Memory B cell (primary cell): Measurements from ENCODE around the gene EFNA5.

Experiments
- ATAC-seq: fragments of 150-1000 bp; cut with Tn5 transposase; 2 replicates; pipeline ENCODE4 v1.10.0; 2021; ENCODE audit warnings: low read depth, mild to moderate bottlenecking, moderate library complexity
- DNase-seq, 2 donors: peaks; one replicate each; pipeline ENCODE4 v3.0.0; 2022; ENCODE audit warnings: low spot score in 2 of 2
- H3K27ac Mint-ChIP-seq: one replicate; pipeline ENCODE4 v1.8.0; 2022; ENCODE audit warnings: mild to moderate bottlenecking, moderate library complexity, mixed read lengths
- H3K27me3 Mint-ChIP-seq: one replicate; pipeline ENCODE4 v1.8.0; 2022; ENCODE audit warnings: mixed read lengths
- H3K36me3 Mint-ChIP-seq: one replicate; pipeline ENCODE4 v1.8.0; 2022; ENCODE audit warnings: mild to moderate bottlenecking, mixed read lengths
- H3K4me1 Mint-ChIP-seq: one replicate; pipeline ENCODE4 v1.8.0; 2022; ENCODE audit warnings: mixed read lengths
- H3K4me3 Mint-ChIP-seq: one replicate; pipeline ENCODE4 v1.8.0; 2022; ENCODE audit warnings: mild to moderate bottlenecking, moderate library complexity, mixed read lengths
- H3K9me3 Mint-ChIP-seq: one replicate; pipeline ENCODE4 v1.8.0; 2022; ENCODE audit warnings: mixed read lengths

The EFNA5 gene

GRCh38 chr5:107519900-107520354, 150.8 kb downstream of the EFNA5 start:
- ATAC-seq = no peak

GRCh38 chr5:107518616-107519015, 152.1 kb downstream of the EFNA5 start:
- Mint-ChIP-seq H3K4me3 (no peak overlapping the region), H3K27me3 (no peaks in the 10 kb centered on the region), H3K9me3 (no peaks in the 10 kb centered on the region), H3K27ac (no peak overlapping the region), H3K4me1 (peaks cover 1% of the 10 kb centered on the region), H3K36me3 (no peaks in the 10 kb centered on the region)
- ATAC-seq (no peak), DNase-seq (no peak)

More at GRCh38 chr5:107519900-107520354, 150.8 kb downstream of the EFNA5 start:
- Mint-ChIP-seq H3K9me3 (no peaks in the 10 kb centered on the region), H3K27ac (no peak overlapping the region), H3K4me3 (no peak overlapping the region), H3K4me1 (no peaks in the 10 kb centered on the region), H3K36me3 (no peaks in the 10 kb centered on the region), H3K27me3 (no peaks in the 10 kb centered on the region)
- no peak for DNase-seq

- Mint-ChIP-seq H3K27ac (no peak overlapping the region), H3K27me3 (no peaks in the 10 kb centered on the region), H3K4me3 (no peak overlapping the region), H3K36me3 (no peaks in the 10 kb centered on the region), H3K4me1 (peaks cover 2% of the 10 kb centered on the region), H3K9me3 (no peaks in the 10 kb centered on the region)
- DNase-seq = no peak
- ATAC-seq = no peak
Observed at GRCh38 chr5:107518190-107518589, 152.5 kb downstream of the EFNA5 start.

- H3K4me3 Mint-ChIP-seq = no peak overlapping the region
- H3K27ac Mint-ChIP-seq = no peak overlapping the region
- H3K27me3 Mint-ChIP-seq = no peaks in the 10 kb centered on the region
- DNase-seq = no peak
- H3K4me1 Mint-ChIP-seq = peaks cover 2% of the 10 kb centered on the region
- H3K9me3 Mint-ChIP-seq = no peaks in the 10 kb centered on the region
- no peaks in the 10 kb centered on the region for H3K36me3 Mint-ChIP-seq
- no peak for ATAC-seq
Observed at GRCh38 chr5:107517185-107518033, 153.3 kb downstream of the EFNA5 start.

GRCh38 chr5:107516452-107517184, 154.1 kb downstream of the EFNA5 start:
- no peak overlapping the region for H3K4me3 Mint-ChIP-seq
- H3K9me3 Mint-ChIP-seq = no peaks in the 10 kb centered on the region
- no peak overlapping the region for H3K27ac Mint-ChIP-seq
- no peak for DNase-seq
- ATAC-seq = no peak
- no peaks in the 10 kb centered on the region for H3K27me3 Mint-ChIP-seq
- H3K36me3 Mint-ChIP-seq = no peaks in the 10 kb centered on the region
- peaks cover 2% of the 10 kb centered on the region for H3K4me1 Mint-ChIP-seq

GRCh38 chr5:107515521-107516080, 155.1 kb downstream of the EFNA5 start:
- Mint-ChIP-seq H3K4me1 (peaks cover 2% of the 10 kb centered on the region), H3K27me3 (no peaks in the 10 kb centered on the region), H3K9me3 (no peaks in the 10 kb centered on the region), H3K27ac (no peak overlapping the region), H3K36me3 (no peaks in the 10 kb centered on the region), H3K4me3 (no peak overlapping the region)
- DNase-seq = no peak
- ATAC-seq = no peak

GRCh38 chr5:107514305-107514704, 156.4 kb downstream of the EFNA5 start:
- Mint-ChIP-seq H3K4me1 (peaks cover 2% of the 10 kb centered on the region), H3K9me3 (no peaks in the 10 kb centered on the region), H3K4me3 (no peak overlapping the region), H3K27ac (no peak overlapping the region), H3K36me3 (no peaks in the 10 kb centered on the region), H3K27me3 (no peaks in the 10 kb centered on the region)
- no peak for DNase-seq
- no peak for ATAC-seq

- H3K27ac Mint-ChIP-seq = no peak overlapping the region
- no peak overlapping the region for H3K4me3 Mint-ChIP-seq
- no peaks in the 10 kb centered on the region for H3K27me3 Mint-ChIP-seq
- no peaks in the 10 kb centered on the region for H3K36me3 Mint-ChIP-seq
- peaks cover 2% of the 10 kb centered on the region for H3K4me1 Mint-ChIP-seq
- ATAC-seq (no peak), DNase-seq (no peak)
- H3K9me3 Mint-ChIP-seq = no peaks in the 10 kb centered on the region
Observed at GRCh38 chr5:107513337-107514085, 157.2 kb downstream of the EFNA5 start.

GRCh38 chr5:107512029-107512428, 158.7 kb downstream of the EFNA5 start:
- Mint-ChIP-seq H3K4me1 (peaks cover 2% of the 10 kb centered on the region), H3K4me3 (no peak overlapping the region), H3K27ac (no peak overlapping the region), H3K27me3 (no peaks in the 10 kb centered on the region), H3K36me3 (no peaks in the 10 kb centered on the region), H3K9me3 (no peaks in the 10 kb centered on the region)
- no peak for ATAC-seq
- DNase-seq = no peak

GRCh38 chr5:107510125-107510524, 160.6 kb downstream of the EFNA5 start:
- H3K9me3 Mint-ChIP-seq = no peaks in the 10 kb centered on the region
- DNase-seq = no peak
- H3K36me3 Mint-ChIP-seq = no peaks in the 10 kb centered on the region
- ATAC-seq = no peak
- H3K27ac Mint-ChIP-seq = no peak overlapping the region
- no peak overlapping the region for H3K4me3 Mint-ChIP-seq
- H3K27me3 Mint-ChIP-seq = peaks cover 2% of the 10 kb centered on the region
- peaks cover 2% of the 10 kb centered on the region for H3K4me1 Mint-ChIP-seq

GRCh38 chr5:107508097-107508496, 162.6 kb downstream of the EFNA5 start:
- Mint-ChIP-seq H3K27me3 (peaks cover 2% of the 10 kb centered on the region), H3K4me1 (no peaks in the 10 kb centered on the region), H3K4me3 (no peak overlapping the region), H3K27ac (no peak overlapping the region), H3K36me3 (no peaks in the 10 kb centered on the region), H3K9me3 (no peaks in the 10 kb centered on the region)
- no peak for DNase-seq
- ATAC-seq = no peak

- H3K4me3 Mint-ChIP-seq = no peak overlapping the region
- no peak for DNase-seq
- ATAC-seq = no peak
- H3K4me1 Mint-ChIP-seq = no peaks in the 10 kb centered on the region
- peaks cover 2% of the 10 kb centered on the region for H3K9me3 Mint-ChIP-seq
- H3K27ac Mint-ChIP-seq = no peak overlapping the region
- no peaks in the 10 kb centered on the region for H3K36me3 Mint-ChIP-seq
- H3K27me3 Mint-ChIP-seq = peaks cover 4% of the 10 kb centered on the region
Observed at GRCh38 chr5:107505763-107506534, 164.8 kb downstream of the EFNA5 start.

GRCh38 chr5:107504424-107504823, 166.3 kb downstream of the EFNA5 start:
- ATAC-seq (no peak), DNase-seq (no peak)
- H3K27ac Mint-ChIP-seq = no peak overlapping the region
- H3K4me1 Mint-ChIP-seq = no peaks in the 10 kb centered on the region
- no peaks in the 10 kb centered on the region for H3K36me3 Mint-ChIP-seq
- H3K4me3 Mint-ChIP-seq = no peak overlapping the region
- H3K9me3 Mint-ChIP-seq = peaks cover 2% of the 10 kb centered on the region
- peaks cover 4% of the 10 kb centered on the region for H3K27me3 Mint-ChIP-seq
